ENCODE measurements around the gene TNS3. TPM values are rescaled to one million over a fixed set of nuclear protein-coding genes. Genes with fewer than 3 reads are reported as not detected.

The TNS3 gene
- total and polyA plus RNA-seq, 10 of the 15 experiments (the other 5 are each of a cell fraction or from before 2014, with no cell fraction given), result 0.27 to 2.7 (median 0.79) TPM

DNA sequence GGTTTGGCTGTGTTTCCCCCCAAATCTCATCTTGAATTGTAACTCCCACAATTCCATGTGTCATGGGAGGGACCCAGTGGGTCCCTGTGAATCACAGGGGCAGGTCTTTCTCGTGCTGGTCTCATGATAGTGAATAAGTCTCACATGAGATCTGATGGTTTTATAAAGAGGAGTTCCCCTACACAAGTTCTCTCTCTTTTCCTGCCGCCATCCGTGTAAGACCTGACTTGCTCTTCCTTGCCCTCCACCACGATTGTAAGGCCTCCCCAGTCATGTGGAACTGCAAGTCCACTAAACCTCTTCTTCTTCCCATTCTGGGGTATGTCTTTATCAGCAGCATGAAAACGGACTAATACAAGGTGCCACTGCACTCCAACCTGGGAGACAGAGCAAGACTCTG lies 329.2 kb downstream of the TNS3 start:
- SMC1A ChIA-PET (ENCODE audit: uncharacterized antibody, unreplicated experiment), result no interaction called here
- FAIRE-seq (no peak), ATAC-seq (no peak), DNase-seq (ENCODE audit: low read depth, low spot score) (no peak)
- WGBS (ENCODE audit: insufficient coverage, insufficient replicate concordance, low lambda C conversion rate, missing lambda C conversion rate), result 43% methylated on average over 5 of the region's 5 CpGs
- Histone ChIP-seq H3K9ac (ENCODE audit: control insufficient read depth, insufficient read depth, low read length) (no peak overlapping the region), H3K4me2 (ENCODE audit: control insufficient read depth, insufficient read depth) (no peak overlapping the region), H4K20me1 (ENCODE audit: control insufficient read depth, insufficient read depth) (no peaks in the 10 kb centered on the region), H3K4me3 (no peak overlapping the region), H3K4me1 (ENCODE audit: control insufficient read depth, insufficient read depth, low read length) (no peaks in the 10 kb centered on the region), H3K9me3 (replicated peaks; ENCODE audit: control insufficient read depth, insufficient read depth, low read length) (no peaks in the 10 kb centered on the region), H3K27me3 (replicated peaks in 1 of 2; ENCODE audit: control insufficient read depth in 2 of 2, insufficient read depth in 2 of 2, low read length in 1 of 2) (peaks cover 0 to 4% of the 10 kb centered on the region in 2 experiments; a peak in 2 of 4 replicates), H2AFZ (ENCODE audit: control insufficient read depth, low read depth, low read length) (no peak overlapping the region), H3K27ac (ENCODE audit: control insufficient read depth, insufficient read depth) (no peak overlapping the region), H3K79me2 (ENCODE audit: control insufficient read depth, insufficient read depth, low read length) (no peaks in the 10 kb centered on the region), H3K36me3 (ENCODE audit: control insufficient read depth in 2 of 2, insufficient read depth in 2 of 2, low read length in 1 of 2) (no peaks in the 10 kb centered on the region)
- in situ Hi-C loops (cut with MboI), result no loop called here
- CTCF ChIA-PET, result interaction anchor here (0.9 to 4.1 kb wide), 5 partner anchors 8 to 1334 kb away, joined by 4 to 17 read pairs (median 4); no protein-coding TSS in a partner anchor
- BruUV-seq (replicated peaks), result no TSS peak
- POLR2A ChIA-PET, result no interaction called here
- intact Hi-C loops (cut with micrococcal nuclease; ENCODE audit: unreplicated experiment), result loop anchor here (5.0 to 10.0 kb wide), 3 partner anchors 70 to 1338 kb away; no protein-coding TSS in a partner anchor
- RAD21 ChIA-PET (ENCODE audit: unreplicated experiment), result interaction anchor here (1.8 kb wide), 1 partner anchor 1330 kb away, joined by 8 read pairs; no protein-coding TSS in a partner anchor
- TF ChIP-seq ETV6 (conservative IDR thresholded peaks at IDR 0.05 in 1 of 2, IDR thresholded peaks at IDR 0.05 in 1 of 2; ENCODE audit: borderline replicate concordance in 1 of 2, low read depth in 1 of 2) (no peak), CBFB (IDR thresholded peaks at IDR 0.05; ENCODE audit: low read depth) (no peak), NFXL1 (IDR thresholded peaks at IDR 0.05; ENCODE audit: borderline replicate concordance) (no peak), TAF1 (IDR thresholded peaks at IDR 0.05; ENCODE audit: borderline replicate concordance, low read depth, low read length) (no peak)
- TF ChIP-seq, protein P1, sequence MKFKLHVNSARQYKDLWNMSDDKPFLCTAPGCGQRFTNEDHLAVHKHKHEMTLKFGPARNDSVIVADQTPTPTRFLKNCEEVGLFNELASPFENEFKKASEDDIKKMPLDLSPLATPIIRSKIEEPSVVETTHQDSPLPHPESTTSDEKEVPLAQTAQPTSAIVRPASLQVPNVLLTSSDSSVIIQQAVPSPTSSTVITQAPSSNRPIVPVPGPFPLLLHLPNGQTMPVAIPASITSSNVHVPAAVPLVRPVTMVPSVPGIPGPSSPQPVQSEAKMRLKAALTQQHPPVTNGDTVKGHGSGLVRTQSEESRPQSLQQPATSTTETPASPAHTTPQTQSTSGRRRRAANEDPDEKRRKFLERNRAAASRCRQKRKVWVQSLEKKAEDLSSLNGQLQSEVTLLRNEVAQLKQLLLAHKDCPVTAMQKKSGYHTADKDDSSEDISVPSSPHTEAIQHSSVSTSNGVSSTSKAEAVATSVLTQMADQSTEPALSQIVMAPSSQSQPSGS (IDR thresholded peaks at IDR 0.05; ENCODE audit: low read length), result no peak
- TF ChIP-seq, protein P2, sequence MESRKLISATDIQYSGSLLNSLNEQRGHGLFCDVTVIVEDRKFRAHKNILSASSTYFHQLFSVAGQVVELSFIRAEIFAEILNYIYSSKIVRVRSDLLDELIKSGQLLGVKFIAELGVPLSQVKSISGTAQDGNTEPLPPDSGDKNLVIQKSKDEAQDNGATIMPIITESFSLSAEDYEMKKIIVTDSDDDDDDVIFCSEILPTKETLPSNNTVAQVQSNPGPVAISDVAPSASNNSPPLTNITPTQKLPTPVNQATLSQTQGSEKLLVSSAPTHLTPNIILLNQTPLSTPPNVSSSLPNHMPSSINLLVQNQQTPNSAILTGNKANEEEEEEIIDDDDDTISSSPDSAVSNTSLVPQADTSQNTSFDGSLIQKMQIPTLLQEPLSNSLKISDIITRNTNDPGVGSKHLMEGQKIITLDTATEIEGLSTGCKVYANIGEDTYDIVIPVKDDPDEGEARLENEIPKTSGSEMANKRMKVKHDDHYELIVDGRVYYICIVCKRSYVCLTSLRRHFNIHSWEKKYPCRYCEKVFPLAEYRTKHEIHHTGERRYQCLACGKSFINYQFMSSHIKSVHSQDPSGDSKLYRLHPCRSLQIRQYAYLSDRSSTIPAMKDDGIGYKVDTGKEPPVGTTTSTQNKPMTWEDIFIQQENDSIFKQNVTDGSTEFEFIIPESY (IDR thresholded peaks at IDR 0.05), result no peak

All from GM12878 (cell line).